H1 (cell line): Measurements from ENCODE around the gene MSI1. TPM values are rescaled to one million over a fixed set of nuclear protein-coding genes. Genes with fewer than 3 reads are reported as not detected.
A peak's percentile ranks its signal among the peaks of the same experiment; 100 is the strongest.

Source experiments
- CBX8 ChIP-seq: fragments of 300-800, 300-1000 bp; sonication (generic); IDR thresholded peaks from 2 replicates; pipeline ENCODE4 v1.7.1; 2016; ENCODE audit warnings: low read depth, low read length, borderline replicate concordance
- SP4 ChIP-seq: IDR thresholded peaks from 2 replicates; pipeline ENCODE4 v1.6.1; 2012; ENCODE audit warnings: low read length, inconsistent platforms
- polyA plus RNA-seq, 7 experiments: library from polyadenylated mRNA; depleted of rRNA in 3 of 7; stranded (reverse) in 5 of 7; unstranded in 2 of 7; fragments of >200 nt in 5 of 7; fragments of 200-250 nt in 2 of 7; gene quantifications; 1 replicate in 5 of 7; 2 replicates in 1 of 7; 4 replicates in 1 of 7; pipeline versions ENCODE4 v1.2.1 to v1.2.3, GENCODE V29; 2011 to 2013; ENCODE audit warnings: missing spikeins in 2 of 7, mixed read lengths in 2 of 7
- total RNA-seq: library from RNA; stranded (reverse); fragmentation: NEBNext Ultra II Directional; extraction: Animal tissue kit (Norgen Biotek cat#: 25700); gene quantifications from 2 replicates; pipeline ENCODE4 v1.2.1, GENCODE V29; 2021

The MSI1 gene
- total and polyA plus RNA-seq, 2 of the 8 experiments (the other 6 are each of a cell fraction or from before 2014, with no cell fraction given): 13.5 to 51.9 TPM

GRCh38 chr12:120301962-120302815 lies 66.8 kb downstream of the MSI1 start, which contains the start of gene SIRT4 (continued):
- TF ChIP-seq CBX8 (no peak), SP4 (0 out of 2 replicates have a peak, but pooled peaks have one; percentile 50)
